Spleen (tissue), 11 donors: Measurements from ENCODE around the gene BDNF. TPM values are rescaled to one million over a fixed set of nuclear protein-coding genes. Genes with fewer than 3 reads are reported as not detected.

ENCODE experiments used
- DNase-seq: peaks from one replicate; pipeline ENCODE4 v3.0.0-alpha.2; 2020
- H3K27ac ChIP-seq, 8 donors: fragments of 200-600 bp; sonication (generic) in 7 of 8; 1 replicate in 4 of 8; 2 replicates in 4 of 8; pipeline versions ENCODE4 v1.5.0 to v1.8.0; 2016 to 2021; ENCODE audit warnings: inconsistent platforms in 4 of 8, mild to moderate bottlenecking in 4 of 8, moderate library complexity in 1 of 8
- H3K27me3 ChIP-seq, 7 donors: fragments of 200-600 bp; sonication (generic) in 6 of 7; replicated peaks in 1 of 7; 1 replicate in 4 of 7; 2 replicates in 3 of 7; pipeline versions ENCODE4 v1.5.0 to v1.8.0; 2016 to 2021; ENCODE audit warnings: inconsistent platforms in 3 of 7, mild to moderate bottlenecking in 1 of 7
- H3K36me3 ChIP-seq, 6 donors: fragments of 200-600 bp; sonication (generic) in 5 of 6; 1 replicate in 4 of 6; 2 replicates in 2 of 6; pipeline versions ENCODE4 v1.5.0 to v1.8.0; 2016 to 2021; ENCODE audit warnings: inconsistent platforms in 2 of 6
- H3K4me1 ChIP-seq, 6 donors: fragments of 200-600 bp; sonication (generic) in 5 of 6; 1 replicate in 3 of 6; 2 replicates in 3 of 6; pipeline versions ENCODE4 v1.5.0 to v1.8.0; 2016 to 2021; ENCODE audit warnings: inconsistent platforms in 3 of 6
- H3K4me3 ChIP-seq, 8 donors: fragments of 200-600 bp; sonication (generic) in 7 of 8; 1 replicate in 4 of 8; 2 replicates in 4 of 8; pipeline versions ENCODE4 v1.5.0 to v1.8.0; 2016 to 2021; ENCODE audit warnings: inconsistent platforms in 4 of 8, mild to moderate bottlenecking in 4 of 8, moderate library complexity in 2 of 8
- H3K9me3 ChIP-seq, 8 donors: fragments of 200-600 bp; sonication (generic) in 7 of 8; 1 replicate in 4 of 8; 2 replicates in 4 of 8; pipeline versions ENCODE4 v1.5.0 to v1.8.0; 2016 to 2021; ENCODE audit warnings: inconsistent platforms in 4 of 8
- POLR2A ChIP-seq, 3 donors: fragments of 450-650 bp; IDR thresholded peaks; one replicate each; pipeline ENCODE4 v1.5.1; 2017; ENCODE audit warnings: antibody characterized with exemption in 3 of 3, mild to moderate bottlenecking in 1 of 3
- POLR2AphosphoS5 ChIP-seq, 3 donors: sonication (generic); formaldehyde crosslinking; IDR thresholded peaks; one replicate each; pipeline ENCODE4 v1.5.1; 2017; ENCODE audit warnings: antibody characterized with exemption in 3 of 3
- WGBS, 5 donors: extraction: QIAGEN DNeasy Blood & Tissue Kit in 3 of 5; methylation state at CpG; one replicate each; pipeline versions ENCODE4 v1.1.5 to v1.1.7; 2013 to 2018; 5-methylcytosine and 5-hydroxymethylcytosine counted together
- intact Hi-C: fragments of 100-400 bp; cut with DNase I; formaldehyde crosslinking; loops from one replicate; pipeline ENCODE4 v1.15.0; 2023; ENCODE audit warnings: low total_unique reads
- polyA plus RNA-seq, 3 donors: library from polyadenylated mRNA; stranded (reverse); fragments of 200-250 nt; gene quantifications; one replicate each; pipeline ENCODE4 v1.2.1, GENCODE V29; 2013
- total RNA-seq, 7 donors: library from RNA; depleted of rRNA in 3 of 7; stranded (reverse); fragments of >200 nt in 3 of 7; fragmentation: NEBNext Ultra II Directional in 4 of 7; extraction: Animal tissue kit (Norgen Biotek cat#: 25700) in 4 of 7; gene quantifications; one replicate each; pipeline versions ENCODE4 v1.1.0 to v1.2.1, GENCODE V29; 2016 to 2021
- TF ChIP-seq, protein P1 (sequence below), 11 experiments: fragments of 200-600 bp in 7 of 11; fragments of 450-650 bp in 4 of 11; sonication (generic) in 4 of 11; IDR thresholded peaks in 8 of 11; conservative IDR thresholded peaks in 3 of 11; 1 replicate in 7 of 11; 2 replicates in 4 of 11; pipeline versions ENCODE4 v1.4.0 to v1.8.0; 2016 to 2021; ENCODE audit warnings: antibody characterized with exemption in 11 of 11, inconsistent platforms in 4 of 11, mild to moderate bottlenecking in 1 of 11
- donor health status: healthy with polysubstance abuse.
- donor health status: DM: no; HTN: no; CAD: no; lungs with moderate emphysema.
- donor health status: DM: no; HTN: no; CAD: no.
- donor health status: Bipolar disorder and iron deficiency.
- donor health status: healthy.
- donor health status: DM: no; HTN: no; CAD: no.
- donor health status: DM: yes; HTN: yes; CAD: no.

The BDNF gene
- total and polyA plus RNA-seq, 10 donors = 0.02 to 0.29 (median 0.08) TPM; not detected in 2

DNA sequence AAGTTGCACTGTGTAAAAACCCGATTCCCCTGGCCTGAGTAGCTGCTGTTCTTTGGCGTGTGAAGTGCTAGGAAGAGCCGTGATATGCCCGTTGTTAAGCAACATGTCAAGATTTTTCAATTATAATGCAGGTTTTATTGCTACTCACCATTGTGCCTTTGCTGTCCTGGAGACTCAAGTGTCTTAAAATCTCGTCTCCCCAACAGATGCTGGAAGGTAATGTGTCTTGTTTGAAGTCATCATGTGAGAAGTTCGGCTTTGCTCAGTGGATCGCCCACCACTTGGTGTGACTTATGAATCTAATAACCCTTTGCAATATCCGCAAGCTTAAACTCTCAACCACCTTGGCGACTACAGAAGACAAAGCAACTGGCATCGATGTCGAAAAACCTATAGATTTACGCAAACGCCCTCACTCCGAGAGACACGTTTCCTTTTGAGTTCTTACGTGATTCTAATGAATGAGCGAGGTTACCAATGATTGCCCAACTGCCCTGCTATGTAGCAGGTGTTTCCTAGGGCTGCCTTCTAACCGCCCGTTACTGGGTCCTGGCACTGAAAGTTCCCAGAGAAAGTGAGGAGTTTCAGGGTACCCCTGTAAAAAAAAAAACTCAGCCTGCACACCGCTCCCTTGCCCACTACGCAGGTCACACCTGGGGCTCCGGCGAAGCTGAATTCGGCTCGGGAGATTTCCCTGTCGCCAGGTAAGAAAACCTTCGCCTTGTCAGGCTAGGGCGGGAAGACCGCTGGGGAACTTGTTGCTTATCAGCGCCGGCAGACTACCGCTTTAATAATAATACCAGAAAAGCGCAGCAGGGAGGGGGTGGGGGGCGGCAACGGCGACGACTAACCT, 21.2 kb upstream of the BDNF start:
- Histone ChIP-seq H3K36me3 (no peaks in the 10 kb centered on the region), H3K9me3 (peaks cover 0 to 11% (median 0%) of the 10 kb centered on the region in 8 donors), H3K4me1 (peaks cover 0 to 28% (median 14%) of the 10 kb centered on the region in 6 donors), H3K4me3 (peak overlapping the region in 2 of 8 donors; percentile 32 to 52), H3K27ac (no peak overlapping the region), H3K27me3 (peaks cover 4 to 86% (median 69%) of the 10 kb centered on the region in 7 donors)
- intact Hi-C loops = no loop called here
- 6 to 8% (median 7%) methylated on average over 32 to 37 of the region's 37 CpGs for WGBS, 5 donors
- no peak for DNase-seq
- no peak for TF ChIP-seq POLR2AphosphoS5 (IDR thresholded peaks at IDR 0.05)

DNA sequence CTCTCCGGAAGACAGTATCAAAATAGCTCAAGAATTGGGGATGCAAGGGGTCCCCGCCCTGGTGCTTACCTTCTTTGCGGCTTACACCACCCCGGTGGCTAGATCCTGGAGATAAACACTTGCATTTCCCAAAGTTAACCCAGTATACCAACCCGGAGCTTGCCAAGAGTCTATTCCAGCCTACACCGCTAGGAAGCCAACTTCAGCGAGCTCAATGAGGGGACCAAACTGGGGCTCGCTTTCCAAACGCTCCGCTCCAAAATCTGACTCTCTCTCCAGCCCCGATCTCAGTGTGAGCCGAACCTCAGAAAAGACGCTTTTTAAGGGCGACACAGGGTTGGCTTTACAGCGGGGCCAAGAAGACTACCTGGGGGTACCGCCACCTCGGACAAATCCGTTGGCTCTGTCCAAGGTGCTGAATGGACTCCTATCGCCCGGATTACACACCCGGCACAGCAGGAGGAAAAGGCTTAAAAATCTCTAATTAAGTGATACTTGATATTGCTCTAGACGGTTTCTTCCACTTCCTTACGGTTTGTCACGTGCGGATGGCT, 20.1 kb upstream of the BDNF start:
- Histone ChIP-seq H3K4me1 (peaks cover 0 to 28% (median 14%) of the 10 kb centered on the region in 6 donors), H3K27ac (no peak overlapping the region), H3K4me3 (no peak overlapping the region), H3K27me3 (peaks cover 4 to 93% (median 74%) of the 10 kb centered on the region in 7 donors), H3K9me3 (peaks cover 0 to 11% (median 0%) of the 10 kb centered on the region in 8 donors), H3K36me3 (no peaks in the 10 kb centered on the region)
- DNase-seq = no peak
- TF ChIP-seq POLR2AphosphoS5 (IDR thresholded peaks at IDR 0.05) (no peak), POLR2A (IDR thresholded peaks at IDR 0.05) (no peak)
- TF ChIP-seq, protein P1, sequence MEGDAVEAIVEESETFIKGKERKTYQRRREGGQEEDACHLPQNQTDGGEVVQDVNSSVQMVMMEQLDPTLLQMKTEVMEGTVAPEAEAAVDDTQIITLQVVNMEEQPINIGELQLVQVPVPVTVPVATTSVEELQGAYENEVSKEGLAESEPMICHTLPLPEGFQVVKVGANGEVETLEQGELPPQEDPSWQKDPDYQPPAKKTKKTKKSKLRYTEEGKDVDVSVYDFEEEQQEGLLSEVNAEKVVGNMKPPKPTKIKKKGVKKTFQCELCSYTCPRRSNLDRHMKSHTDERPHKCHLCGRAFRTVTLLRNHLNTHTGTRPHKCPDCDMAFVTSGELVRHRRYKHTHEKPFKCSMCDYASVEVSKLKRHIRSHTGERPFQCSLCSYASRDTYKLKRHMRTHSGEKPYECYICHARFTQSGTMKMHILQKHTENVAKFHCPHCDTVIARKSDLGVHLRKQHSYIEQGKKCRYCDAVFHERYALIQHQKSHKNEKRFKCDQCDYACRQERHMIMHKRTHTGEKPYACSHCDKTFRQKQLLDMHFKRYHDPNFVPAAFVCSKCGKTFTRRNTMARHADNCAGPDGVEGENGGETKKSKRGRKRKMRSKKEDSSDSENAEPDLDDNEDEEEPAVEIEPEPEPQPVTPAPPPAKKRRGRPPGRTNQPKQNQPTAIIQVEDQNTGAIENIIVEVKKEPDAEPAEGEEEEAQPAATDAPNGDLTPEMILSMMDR (IDR thresholded peaks at IDR 0.05 in 8 of 11, conservative IDR thresholded peaks at IDR 0.05 in 3 of 11) = no peak
- intact Hi-C loops = no loop called here
- WGBS, 5 donors = 9 to 13% (median 10%) methylated on average over 21 to 25 of the region's 25 CpGs

DNA sequence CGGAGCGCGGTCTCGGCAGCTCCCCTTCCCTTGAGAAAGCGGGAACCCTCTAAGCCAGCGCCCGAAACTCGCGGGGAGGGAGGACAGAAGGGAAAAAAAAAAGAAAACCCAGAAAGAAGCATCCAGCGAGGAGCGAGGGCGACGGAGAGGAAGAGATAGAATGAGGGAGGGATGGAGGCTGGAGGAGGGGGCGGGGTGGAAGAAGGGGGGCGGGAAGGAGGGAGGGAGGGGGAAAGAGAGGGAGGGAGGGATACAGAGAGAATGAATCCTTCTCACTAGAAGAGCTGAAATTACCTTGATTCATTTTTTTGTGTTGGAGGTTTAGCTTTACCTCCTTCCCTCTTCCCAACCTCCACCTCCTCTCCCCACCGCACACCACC, 19.3 kb upstream of the BDNF start:
- 7 to 15% (median 13%) methylated on average over 15 to 16 of the region's 16 CpGs for WGBS, 5 donors
- H3K27ac ChIP-seq = no peak overlapping the region
- H3K9me3 ChIP-seq = peaks cover 0 to 11% (median 0%) of the 10 kb centered on the region in 8 donors
- TF ChIP-seq POLR2AphosphoS5 (IDR thresholded peaks at IDR 0.05) = no peak
- TF ChIP-seq, protein P1 (IDR thresholded peaks at IDR 0.05 in 8 of 11, conservative IDR thresholded peaks at IDR 0.05 in 3 of 11) = no peak
- no peak for TF ChIP-seq POLR2A (IDR thresholded peaks at IDR 0.05)
- DNase-seq = no peak
- peaks cover 4 to 94% (median 74%) of the 10 kb centered on the region in 7 donors for H3K27me3 ChIP-seq
- H3K36me3 ChIP-seq = no peaks in the 10 kb centered on the region
- peak overlapping the region in 6 of 8 donors; percentile 6 to 47 (median 22) for H3K4me3 ChIP-seq
- H3K4me1 ChIP-seq = peaks cover 0 to 28% (median 14%) of the 10 kb centered on the region in 6 donors
- intact Hi-C loops = no loop called here

DNA sequence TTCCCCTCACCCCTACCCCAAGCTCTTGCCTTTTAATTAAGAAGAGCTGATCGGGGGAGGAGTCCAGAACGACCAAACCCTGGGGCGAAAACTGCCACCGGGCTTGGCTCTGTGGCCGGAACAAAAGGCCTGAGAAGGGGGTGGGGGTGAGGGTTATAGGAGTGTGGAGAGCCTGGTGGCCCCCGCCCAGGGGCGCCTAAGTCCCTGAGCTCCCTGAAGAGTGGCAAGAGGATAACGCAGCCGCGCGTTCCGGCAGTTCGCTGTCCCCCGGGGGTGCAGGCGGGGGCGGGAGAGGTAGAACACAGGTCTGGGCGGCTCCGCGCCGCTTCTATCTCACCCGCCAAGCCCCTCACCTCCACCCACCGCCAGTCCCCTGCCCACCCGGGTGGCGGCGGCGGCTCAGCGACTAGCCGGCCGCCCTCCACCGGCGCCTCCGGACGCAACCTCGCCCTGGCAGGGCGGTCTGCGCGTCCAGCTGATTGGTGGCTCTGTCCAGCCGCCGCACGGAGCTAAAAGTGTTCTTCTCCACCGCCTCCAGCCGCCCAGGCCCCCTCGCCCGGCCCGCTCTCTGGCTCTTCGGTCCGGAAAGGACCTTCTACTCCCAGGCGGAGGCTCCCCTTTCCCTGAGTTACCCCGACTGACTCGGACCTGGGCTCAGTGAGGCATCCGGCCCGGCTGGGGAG, 18.7 kb upstream of the BDNF start:
- intact Hi-C loops = no loop called here
- H3K27me3 ChIP-seq = peaks cover 4 to 94% (median 74%) of the 10 kb centered on the region in 7 donors
- TF ChIP-seq, protein P1 (IDR thresholded peaks at IDR 0.05 in 8 of 11, conservative IDR thresholded peaks at IDR 0.05 in 3 of 11) = no peak
- TF ChIP-seq POLR2A (IDR thresholded peaks at IDR 0.05) = no peak
- no peak for TF ChIP-seq POLR2AphosphoS5 (IDR thresholded peaks at IDR 0.05)
- DNase-seq = no peak
- peaks cover 0 to 28% (median 14%) of the 10 kb centered on the region in 6 donors for H3K4me1 ChIP-seq
- H3K36me3 ChIP-seq = no peaks in the 10 kb centered on the region
- 3 to 11% (median 6%) methylated on average over 37 to 52 of the region's 52 CpGs for WGBS, 5 donors
- H3K4me3 ChIP-seq = peak overlapping the region in 6 of 8 donors; percentile 6 to 47 (median 22)
- no peak overlapping the region for H3K27ac ChIP-seq
- peaks cover 0 to 11% (median 0%) of the 10 kb centered on the region in 8 donors for H3K9me3 ChIP-seq
